ENCODE results near the gene CHMP2A. TPM values are rescaled to one million over a fixed set of nuclear protein-coding genes. Genes with fewer than 3 reads are reported as not detected.

The CHMP2A gene
- total and polyA plus RNA-seq, 2 of the 4 experiments (the other 2 are of a cell fraction) = 105 to 183 TPM

- TF ChIP-seq, protein P1, sequence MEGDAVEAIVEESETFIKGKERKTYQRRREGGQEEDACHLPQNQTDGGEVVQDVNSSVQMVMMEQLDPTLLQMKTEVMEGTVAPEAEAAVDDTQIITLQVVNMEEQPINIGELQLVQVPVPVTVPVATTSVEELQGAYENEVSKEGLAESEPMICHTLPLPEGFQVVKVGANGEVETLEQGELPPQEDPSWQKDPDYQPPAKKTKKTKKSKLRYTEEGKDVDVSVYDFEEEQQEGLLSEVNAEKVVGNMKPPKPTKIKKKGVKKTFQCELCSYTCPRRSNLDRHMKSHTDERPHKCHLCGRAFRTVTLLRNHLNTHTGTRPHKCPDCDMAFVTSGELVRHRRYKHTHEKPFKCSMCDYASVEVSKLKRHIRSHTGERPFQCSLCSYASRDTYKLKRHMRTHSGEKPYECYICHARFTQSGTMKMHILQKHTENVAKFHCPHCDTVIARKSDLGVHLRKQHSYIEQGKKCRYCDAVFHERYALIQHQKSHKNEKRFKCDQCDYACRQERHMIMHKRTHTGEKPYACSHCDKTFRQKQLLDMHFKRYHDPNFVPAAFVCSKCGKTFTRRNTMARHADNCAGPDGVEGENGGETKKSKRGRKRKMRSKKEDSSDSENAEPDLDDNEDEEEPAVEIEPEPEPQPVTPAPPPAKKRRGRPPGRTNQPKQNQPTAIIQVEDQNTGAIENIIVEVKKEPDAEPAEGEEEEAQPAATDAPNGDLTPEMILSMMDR (conservative IDR thresholded peaks at IDR 0.05; ENCODE audit: low read depth, low read length) = no peak
- no peak for TF ChIP-seq RAD21 (IDR thresholded peaks at IDR 0.05; ENCODE audit: low read length)
Observed at GRCh38 chr19:58551123-58551497, 3.8 kb downstream of the CHMP2A start (continued).

- no TSS peak for BruUV-seq (replicated peaks)
- H3K56ac ChIP-seq (ENCODE audit: extremely low read depth, insufficient read depth, low read length) = no peak overlapping the region
- H3K27ac ChIP-seq (ENCODE audit: insufficient read depth, low read length) = no peak overlapping the region
- no peak overlapping the region for H2AFZ ChIP-seq (replicated peaks; ENCODE audit: low read length, poor library complexity)
- WGBS, 2 experiments (ENCODE audit: extremely low coverage in 2 of 2, insufficient read length in 1 of 2) = 100% methylated on average over 3 of the region's 13 CpGs; no CpG with 5 or more reads in 1 of the 2 experiments
- H3K4me2 ChIP-seq (ENCODE audit: low read depth, low read length) = no peak overlapping the region
- H3K79me1 ChIP-seq (ENCODE audit: low read depth in 1 of 2, low read length in 2 of 2) = peaks cover 27 to 90% of the 10 kb centered on the region in 2 experiments
- no peaks in the 10 kb centered on the region for H3K27me3 ChIP-seq (ENCODE audit: control insufficient read depth, insufficient read depth, low read length)
- dilution Hi-C loops (cut with HindIII; ENCODE audit: low sequenced_read_pairs, unreplicated experiment) = no loop called here
- peaks cover 69% of the 10 kb centered on the region for H3K36me3 ChIP-seq (ENCODE audit: control insufficient read depth, insufficient read depth, low read length)
- intact Hi-C loops (cut with micrococcal nuclease) = no loop called here
- no peak overlapping the region for H2BK15ac ChIP-seq (ENCODE audit: low read depth, low read length)
- H2AK9ac ChIP-seq (replicated peaks; ENCODE audit: low read depth, low read length, poor library complexity) = no peak overlapping the region
- H3K4ac ChIP-seq (ENCODE audit: low read depth, low read length) = no peak overlapping the region
- peaks cover 28% of the 10 kb centered on the region for H3K9me1 ChIP-seq (ENCODE audit: insufficient read depth, low read length)
- DNase-seq (no peak), ATAC-seq (ENCODE audit: low read depth) (no peak)
- no peak overlapping the region for H2BK120ac ChIP-seq (ENCODE audit: low read depth, low read length)
- no peak overlapping the region for H2BK20ac ChIP-seq (ENCODE audit: low read depth, low read length)
- no peak overlapping the region for H3K18ac ChIP-seq (ENCODE audit: low read depth, low read length)
- H4K8ac ChIP-seq (ENCODE audit: low read depth in 2 of 2, low read length in 2 of 2) = no peak overlapping the region
- no peak overlapping the region for H2BK5ac ChIP-seq (ENCODE audit: low read depth, low read length, poor library complexity, severe bottlenecking)
- ChIA-PET POLR2A (ENCODE audit: unreplicated experiment) (no interaction called here), CTCF (no interaction called here)
- no peak overlapping the region for H3K14ac ChIP-seq (replicated peaks; ENCODE audit: low read depth, low read length)
- H3K9ac ChIP-seq (ENCODE audit: low read depth, low read length) = no peak overlapping the region
- peaks cover 63% of the 10 kb centered on the region for H4K20me1 ChIP-seq (ENCODE audit: insufficient read depth, low read length)
- no peaks in the 10 kb centered on the region for H3K9me3 ChIP-seq (ENCODE audit: control insufficient read depth, insufficient read depth, low read length)
- H3K23ac ChIP-seq (ENCODE audit: low read depth, low read length) = no peak overlapping the region
- no peak overlapping the region for H3K4me3 ChIP-seq (ENCODE audit: insufficient read depth, low read depth, low read length)
- H4K91ac ChIP-seq (ENCODE audit: insufficient read depth, low read depth, low read length) = no peak overlapping the region
- in situ Hi-C loops (cut with MboI; ENCODE audit: low sequenced_read_pairs) = no loop called here
- H3K4me1 ChIP-seq (ENCODE audit: control insufficient read depth, insufficient read depth, low read length) = peaks cover 23% of the 10 kb centered on the region
- no peak overlapping the region for H2AK5ac ChIP-seq (ENCODE audit: low read depth, low read length)
- no peak overlapping the region for H4K5ac ChIP-seq (ENCODE audit: low read depth, low read length)
- TF ChIP-seq MXI1 (IDR thresholded peaks at IDR 0.05; ENCODE audit: borderline replicate concordance, low read depth, low read length) = no peak
- no peak for TF ChIP-seq MAFK (IDR thresholded peaks at IDR 0.05; ENCODE audit: low read depth, low read length)
- TF ChIP-seq, protein P1 (conservative IDR thresholded peaks at IDR 0.05; ENCODE audit: low read depth, low read length) = no peak
- TF ChIP-seq SMC3 (IDR thresholded peaks at IDR 0.05; ENCODE audit: low read depth, low read length) = no peak
- TF ChIP-seq, protein P2, sequence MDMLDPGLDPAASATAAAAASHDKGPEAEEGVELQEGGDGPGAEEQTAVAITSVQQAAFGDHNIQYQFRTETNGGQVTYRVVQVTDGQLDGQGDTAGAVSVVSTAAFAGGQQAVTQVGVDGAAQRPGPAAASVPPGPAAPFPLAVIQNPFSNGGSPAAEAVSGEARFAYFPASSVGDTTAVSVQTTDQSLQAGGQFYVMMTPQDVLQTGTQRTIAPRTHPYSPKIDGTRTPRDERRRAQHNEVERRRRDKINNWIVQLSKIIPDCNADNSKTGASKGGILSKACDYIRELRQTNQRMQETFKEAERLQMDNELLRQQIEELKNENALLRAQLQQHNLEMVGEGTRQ (IDR thresholded peaks at IDR 0.05; ENCODE audit: low read depth, low read length) = no peak
- TF ChIP-seq NFE2L2 (IDR thresholded peaks at IDR 0.05; ENCODE audit: low read depth, low read length) = no peak
- TF ChIP-seq RCOR1 (IDR thresholded peaks at IDR 0.05; ENCODE audit: insufficient replicate concordance, low read length) = no peak
- no peak for TF ChIP-seq BHLHE40 (IDR thresholded peaks at IDR 0.05; ENCODE audit: low read depth, low read length)
- TF ChIP-seq RAD21 (IDR thresholded peaks at IDR 0.05; ENCODE audit: low read length) = no peak
- TF ChIP-seq FOS (IDR thresholded peaks at IDR 0.05; ENCODE audit: low read depth, low read length) = no peak
- TF ChIP-seq MAZ (IDR thresholded peaks at IDR 0.05; ENCODE audit: borderline replicate concordance, low read depth, low read length) = no peak
Observed at GRCh38 chr19:58550362-58551122, 4.4 kb downstream of the CHMP2A start.
